CD4-positive, alpha-beta T cell treated with Interleukin-1 beta for 1 hour (primary cell): ENCODE measurements around the gene FILIP1.

Source experiments
- DNase-seq, 2 donors: peaks; one replicate each; pipeline ENCODE4 v3.0.0-alpha.2; 2020 to 2022

Gene FILIP1, protein sequence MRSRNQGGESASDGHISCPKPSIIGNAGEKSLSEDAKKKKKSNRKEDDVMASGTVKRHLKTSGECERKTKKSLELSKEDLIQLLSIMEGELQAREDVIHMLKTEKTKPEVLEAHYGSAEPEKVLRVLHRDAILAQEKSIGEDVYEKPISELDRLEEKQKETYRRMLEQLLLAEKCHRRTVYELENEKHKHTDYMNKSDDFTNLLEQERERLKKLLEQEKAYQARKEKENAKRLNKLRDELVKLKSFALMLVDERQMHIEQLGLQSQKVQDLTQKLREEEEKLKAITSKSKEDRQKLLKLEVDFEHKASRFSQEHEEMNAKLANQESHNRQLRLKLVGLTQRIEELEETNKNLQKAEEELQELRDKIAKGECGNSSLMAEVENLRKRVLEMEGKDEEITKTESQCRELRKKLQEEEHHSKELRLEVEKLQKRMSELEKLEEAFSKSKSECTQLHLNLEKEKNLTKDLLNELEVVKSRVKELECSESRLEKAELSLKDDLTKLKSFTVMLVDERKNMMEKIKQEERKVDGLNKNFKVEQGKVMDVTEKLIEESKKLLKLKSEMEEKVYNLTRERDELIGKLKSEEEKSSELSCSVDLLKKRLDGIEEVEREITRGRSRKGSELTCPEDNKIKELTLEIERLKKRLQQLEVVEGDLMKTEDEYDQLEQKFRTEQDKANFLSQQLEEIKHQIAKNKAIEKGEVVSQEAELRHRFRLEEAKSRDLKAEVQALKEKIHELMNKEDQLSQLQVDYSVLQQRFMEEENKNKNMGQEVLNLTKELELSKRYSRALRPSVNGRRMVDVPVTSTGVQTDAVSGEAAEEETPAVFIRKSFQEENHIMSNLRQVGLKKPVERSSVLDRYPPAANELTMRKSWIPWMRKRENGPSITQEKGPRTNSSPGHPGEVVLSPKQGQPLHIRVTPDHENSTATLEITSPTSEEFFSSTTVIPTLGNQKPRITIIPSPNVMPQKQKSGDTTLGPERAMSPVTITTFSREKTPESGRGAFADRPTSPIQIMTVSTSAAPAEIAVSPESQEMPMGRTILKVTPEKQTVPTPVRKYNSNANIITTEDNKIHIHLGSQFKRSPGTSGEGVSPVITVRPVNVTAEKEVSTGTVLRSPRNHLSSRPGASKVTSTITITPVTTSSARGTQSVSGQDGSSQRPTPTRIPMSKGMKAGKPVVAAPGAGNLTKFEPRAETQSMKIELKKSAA (N-terminal part only)

DNA sequence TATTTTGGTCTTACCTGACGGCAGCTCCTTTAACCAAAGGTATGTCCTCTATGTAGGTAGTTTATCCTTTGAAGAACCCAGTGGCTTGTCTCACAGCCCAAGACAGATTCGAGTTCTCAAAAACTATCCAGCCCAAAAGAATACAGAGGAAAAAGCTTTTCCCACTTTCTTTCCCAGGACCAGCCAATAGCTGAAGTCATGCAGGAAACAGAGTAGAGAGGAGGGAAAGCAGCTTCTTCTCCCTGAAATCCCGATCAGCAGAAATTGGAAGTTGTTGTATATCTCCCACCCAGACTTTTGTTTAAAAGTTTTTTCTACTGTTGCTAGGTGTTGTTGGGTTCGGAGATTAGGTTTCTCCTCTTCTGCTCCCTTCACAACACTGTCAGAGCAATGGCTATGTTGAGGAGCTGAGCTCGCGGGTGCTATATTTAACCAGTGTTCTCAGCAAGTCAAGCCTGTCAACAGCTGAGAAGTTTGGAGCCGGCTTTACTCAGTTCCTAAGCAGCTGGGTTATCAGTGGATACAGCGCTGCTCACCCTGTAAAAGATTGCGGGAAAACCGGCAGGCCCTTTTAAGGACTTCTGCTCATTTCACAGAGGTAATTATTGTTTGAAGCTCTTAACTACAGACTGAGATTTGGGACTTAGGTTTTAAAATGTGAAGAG lies at the start of gene FILIP1:
Gene FILIP1 (minus strand): TSS at position 401 of the 665 bp plus-strand sequence. CDS start 78,828 bp downstream, outside the sequence.
- no peak for DNase-seq

DNA sequence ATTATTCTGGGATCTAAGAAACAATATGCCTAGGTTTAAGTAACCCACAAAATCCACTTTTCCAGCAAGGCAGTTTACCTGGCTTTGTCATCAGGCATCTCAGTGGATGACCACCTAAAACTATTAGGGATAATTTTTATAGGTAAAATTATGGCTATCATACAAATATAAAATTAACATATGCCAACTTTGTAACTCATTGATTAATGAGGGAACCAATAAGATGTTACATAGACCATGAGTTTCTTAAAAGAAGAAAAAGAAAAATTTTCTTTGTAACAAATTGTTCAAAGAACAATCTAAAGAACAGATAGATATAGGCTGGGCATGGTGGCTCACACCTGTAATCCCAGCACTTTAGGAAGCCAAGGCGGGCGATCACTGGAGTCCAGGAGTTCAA lies 49.7 kb upstream of the FILIP1 start:
- no peak for DNase-seq

DNA sequence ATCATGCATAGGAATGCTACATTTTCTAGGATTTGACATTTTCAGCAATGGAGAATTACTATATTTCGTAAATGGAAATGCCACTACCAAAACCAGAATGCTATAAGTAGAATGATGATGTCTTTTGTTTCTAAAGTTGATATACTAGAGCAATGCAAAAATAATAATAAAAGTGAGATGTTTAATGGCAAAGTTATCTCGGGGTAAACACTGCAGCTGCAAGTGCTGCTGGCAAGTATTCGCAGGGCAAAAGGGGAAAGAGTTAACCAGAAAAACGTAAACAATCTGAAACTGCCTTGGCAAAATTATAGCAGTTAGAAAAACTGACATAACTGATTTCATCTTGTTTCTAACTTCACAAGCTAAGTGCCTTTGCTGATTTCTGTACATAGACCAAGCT lies 45.5 kb upstream of the FILIP1 start:
- DNase-seq: no peak

DNA sequence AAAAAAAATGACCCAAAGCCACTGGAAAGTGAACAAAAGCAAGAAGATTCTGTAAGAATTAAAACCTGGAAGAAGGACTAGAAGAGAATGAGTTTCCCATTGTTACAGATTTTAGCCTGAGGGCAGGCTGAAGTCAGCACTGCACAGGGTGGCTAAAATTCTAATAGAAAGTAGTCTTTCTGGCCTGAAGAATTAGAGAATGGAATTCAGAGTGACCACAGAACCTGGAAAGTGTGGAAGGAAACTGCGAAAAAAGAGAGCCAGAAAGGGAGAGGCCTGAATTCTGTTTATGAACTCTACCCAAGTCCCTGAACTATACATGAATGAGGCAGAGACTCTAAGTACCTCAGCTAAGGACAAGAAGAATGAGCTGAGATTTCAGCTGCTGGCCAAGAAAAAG lies 38.9 kb upstream of the FILIP1 start:
- no peak for DNase-seq

DNA sequence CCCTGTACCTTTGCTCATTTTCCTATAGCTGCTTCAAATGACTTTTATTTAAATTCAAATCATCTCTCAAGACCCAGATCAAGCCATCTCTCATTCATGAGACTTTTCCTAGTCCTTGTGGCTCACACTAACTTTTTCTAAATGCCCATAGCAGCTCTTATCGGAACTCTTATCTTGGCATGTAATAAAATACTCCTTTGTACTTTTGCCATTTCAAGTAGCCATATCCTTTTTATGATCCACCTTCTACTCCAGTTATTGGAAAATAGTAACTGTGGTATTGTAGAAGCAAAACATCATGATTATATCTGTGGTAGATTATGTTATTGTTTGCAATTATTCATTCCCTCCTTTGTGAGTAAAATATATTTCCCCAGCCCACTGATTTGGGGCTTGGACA lies 37.6 kb upstream of the FILIP1 start:
- no peak for DNase-seq

DNA sequence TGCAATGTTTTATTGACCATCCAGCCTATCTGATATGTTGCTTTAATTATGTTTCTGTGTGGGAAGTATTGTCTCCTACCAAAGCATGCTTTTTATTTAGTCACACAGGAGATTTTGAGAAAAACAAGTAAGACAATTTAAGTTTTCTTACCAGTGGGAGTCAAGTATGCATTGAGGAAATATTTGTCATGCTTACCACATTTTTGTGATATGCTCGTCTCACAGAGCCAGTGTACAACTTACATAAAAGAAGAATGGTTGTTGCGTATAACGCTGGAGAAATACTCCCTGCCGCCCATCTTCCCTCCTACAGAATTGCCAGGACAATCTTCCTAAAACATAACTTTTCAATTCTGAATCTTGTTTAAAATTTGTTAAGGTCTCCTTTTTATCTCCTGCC lies 37.1 kb upstream of the FILIP1 start:
- no peak for DNase-seq

DNA sequence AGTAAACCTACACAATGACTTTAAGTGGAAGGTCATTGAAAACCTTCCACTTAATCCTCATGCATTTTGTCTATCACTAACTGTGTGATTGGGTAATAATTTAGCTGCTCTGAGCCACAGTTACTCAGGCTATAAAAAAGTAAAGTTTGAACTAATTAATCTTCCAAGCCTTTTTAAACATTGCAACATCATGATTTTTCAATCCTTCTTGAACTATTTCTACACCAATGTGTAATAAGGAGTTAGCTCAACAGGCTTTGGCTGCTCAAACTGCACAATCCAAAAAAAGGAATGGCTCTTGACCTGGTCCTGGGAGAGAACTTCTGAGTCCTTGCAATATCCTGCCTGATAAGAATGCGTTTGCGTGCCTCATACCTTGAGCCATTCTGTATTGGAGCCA lies 34.8 kb upstream of the FILIP1 start:
- DNase-seq: no peak

DNA sequence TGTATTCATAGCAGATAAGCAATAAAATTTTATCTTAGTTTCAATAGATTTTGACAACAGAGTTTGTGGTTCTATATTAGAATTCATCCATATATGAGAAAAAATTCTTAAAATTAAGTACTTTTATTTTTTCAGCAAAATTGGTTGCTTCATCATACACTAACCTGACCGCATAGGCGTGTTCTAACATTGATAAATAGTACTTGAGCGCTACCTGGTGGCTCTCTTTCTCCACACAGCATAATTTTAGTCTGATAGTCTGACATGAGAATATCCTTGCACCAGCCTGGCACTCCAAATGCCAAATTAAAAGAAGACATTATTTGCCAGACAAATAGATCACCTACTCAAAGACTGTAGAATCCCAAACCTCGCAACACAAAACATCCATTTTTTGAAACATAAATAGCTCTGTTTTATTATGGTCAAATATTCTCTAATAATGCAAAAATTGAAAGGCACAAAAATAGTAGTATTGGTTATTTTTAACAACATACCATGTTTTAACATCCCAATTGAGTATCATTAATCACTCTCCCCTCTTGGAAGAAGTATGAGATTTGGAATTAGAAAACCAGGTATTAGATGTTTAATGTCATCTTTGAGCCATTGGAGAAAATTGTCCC lies 33.0 kb upstream of the FILIP1 start:
- peak; percentile 35 to 68 for DNase-seq

DNA sequence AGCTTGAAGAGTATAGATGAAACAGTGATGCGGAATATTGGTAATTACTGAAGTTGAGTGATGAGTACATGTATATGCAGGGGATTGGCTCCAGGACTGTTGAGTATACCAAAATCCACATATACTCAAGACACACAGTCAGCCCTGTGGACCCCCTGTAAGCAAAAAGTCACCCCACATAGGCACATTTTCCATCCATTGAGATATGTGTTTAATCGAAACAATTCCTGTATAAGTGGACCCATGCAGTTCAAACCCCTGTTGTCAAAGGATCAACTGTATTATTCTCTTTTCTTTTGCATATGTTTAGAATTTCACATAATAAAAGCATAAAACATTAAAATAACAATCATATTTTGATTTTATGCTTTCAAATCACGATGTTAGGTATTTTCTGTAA lies 32.1 kb upstream of the FILIP1 start:
- DNase-seq: no peak

DNA sequence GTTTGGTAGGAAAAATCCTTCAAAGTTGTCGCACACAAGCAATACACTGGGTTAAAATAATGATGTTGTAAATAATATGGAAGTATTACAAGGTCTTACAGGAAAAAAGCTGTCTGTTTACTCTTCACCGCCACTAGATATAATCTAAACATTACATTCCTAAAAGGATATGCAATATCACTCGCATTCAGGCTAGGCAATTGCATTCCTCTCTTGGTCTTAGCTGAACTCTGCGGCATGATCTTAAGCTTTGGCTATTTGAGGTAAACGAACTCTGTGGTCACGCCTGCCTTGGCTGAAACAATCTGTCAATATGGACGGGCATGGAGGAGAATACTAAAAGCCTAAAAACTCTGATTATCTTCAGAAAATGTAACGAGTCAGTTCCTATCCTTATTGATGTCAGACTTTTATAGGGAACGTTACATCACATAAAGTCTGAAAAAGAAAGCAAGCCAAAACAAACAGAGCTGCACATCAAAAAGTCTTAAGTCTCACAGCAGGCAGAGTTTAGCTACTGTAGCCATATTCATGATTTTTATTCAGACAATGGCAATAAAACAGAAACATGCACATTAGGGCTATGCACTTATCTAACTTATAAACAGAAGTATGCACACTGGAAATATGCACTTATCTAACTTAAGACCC lies 30.8 kb upstream of the FILIP1 start:
- DNase-seq: no peak

DNA sequence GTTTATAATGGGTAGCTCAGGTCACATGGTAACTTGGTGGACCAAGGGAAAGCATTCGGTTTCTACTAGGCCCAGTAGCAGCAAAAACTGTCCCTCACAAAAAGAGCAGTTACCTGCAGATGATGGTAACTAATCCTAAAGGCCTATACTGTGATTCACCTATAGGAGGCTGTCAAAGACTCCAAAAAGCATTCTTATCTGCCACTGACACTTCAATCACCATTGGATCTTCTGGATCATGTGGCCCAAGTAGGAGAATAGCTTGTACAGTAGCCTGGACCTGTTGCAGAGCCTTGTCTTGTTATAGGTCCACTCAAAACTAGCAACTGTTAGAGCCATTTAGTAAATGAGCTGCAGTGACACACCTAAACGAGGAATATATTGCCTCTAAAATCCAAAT lies 23.2 kb upstream of the FILIP1 start:
- DNase-seq: no peak

DNA sequence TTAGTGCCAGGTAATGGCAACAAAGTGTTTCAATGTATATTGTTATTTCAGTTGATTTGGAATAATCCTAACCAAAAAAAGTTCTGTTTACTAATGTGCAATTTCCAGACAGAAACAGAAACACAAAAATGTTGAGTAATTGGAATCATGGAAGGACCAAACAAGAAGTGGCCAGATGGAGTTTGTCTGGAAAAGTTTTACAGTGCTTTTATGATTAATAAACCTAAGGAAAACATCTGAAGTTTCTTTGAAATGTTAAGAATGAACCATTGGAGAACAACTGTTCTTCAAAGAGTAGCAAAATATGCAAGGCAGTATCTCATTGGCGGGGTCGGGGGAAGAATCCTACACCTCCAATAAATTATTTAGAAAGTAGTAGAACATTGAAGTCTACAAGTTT lies 19.0 kb upstream of the FILIP1 start:
- no peak for DNase-seq

DNA sequence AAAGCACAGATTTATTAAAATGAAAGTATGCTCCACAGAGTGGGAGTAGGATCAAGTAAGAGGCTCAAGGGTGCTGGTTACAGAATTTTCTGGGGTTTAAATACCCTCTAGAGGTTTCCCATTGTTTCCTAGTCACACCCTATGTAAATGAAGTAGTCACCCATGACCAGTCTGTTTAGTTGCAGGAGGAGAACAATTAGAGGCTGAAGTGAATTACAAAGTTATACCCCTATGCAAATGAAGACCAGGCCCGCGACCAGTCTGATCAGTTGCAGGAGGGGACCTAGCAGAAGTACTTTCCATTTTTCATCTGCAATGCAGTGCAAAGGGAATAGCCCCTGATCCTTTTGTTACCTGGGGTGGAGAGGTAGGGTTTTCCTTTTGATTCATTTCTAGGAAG lies 11.8 kb upstream of the FILIP1 start:
- no peak for DNase-seq

DNA sequence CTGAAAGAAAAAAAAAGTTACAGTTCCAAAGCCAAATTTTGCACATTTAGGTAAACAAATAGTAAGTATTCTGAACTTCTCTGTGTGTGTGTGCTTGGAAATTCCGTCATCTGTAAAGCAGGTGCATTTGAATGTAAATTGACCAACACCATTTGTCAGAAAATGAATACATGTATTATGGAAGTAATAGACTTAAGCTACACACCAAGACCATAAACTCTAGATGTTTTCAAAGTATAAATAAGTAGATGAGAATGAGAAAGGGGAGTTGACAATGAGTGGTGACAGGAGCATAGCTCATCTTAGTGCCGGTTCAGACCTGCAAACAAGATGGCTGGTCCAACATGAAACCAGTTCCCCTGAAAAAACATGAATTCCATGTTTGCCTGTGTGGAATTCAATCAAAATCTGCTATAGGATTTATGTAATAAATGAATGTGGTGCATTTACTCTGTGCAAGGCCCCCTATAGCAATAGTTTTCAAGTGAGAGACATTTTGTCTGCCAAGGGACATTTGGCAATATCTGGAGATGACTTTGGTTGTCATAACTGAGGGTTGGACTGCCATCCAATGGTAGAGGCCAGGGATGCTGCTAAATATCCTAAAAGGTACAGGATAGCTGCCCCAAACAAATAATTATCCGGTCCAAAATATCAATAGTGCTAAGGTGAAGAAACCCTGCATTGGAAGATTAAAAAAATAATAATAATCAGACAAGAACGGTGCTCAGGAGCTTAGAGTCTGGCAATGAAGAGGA lies 11.0 kb upstream of the FILIP1 start:
- DNase-seq: no peak

DNA sequence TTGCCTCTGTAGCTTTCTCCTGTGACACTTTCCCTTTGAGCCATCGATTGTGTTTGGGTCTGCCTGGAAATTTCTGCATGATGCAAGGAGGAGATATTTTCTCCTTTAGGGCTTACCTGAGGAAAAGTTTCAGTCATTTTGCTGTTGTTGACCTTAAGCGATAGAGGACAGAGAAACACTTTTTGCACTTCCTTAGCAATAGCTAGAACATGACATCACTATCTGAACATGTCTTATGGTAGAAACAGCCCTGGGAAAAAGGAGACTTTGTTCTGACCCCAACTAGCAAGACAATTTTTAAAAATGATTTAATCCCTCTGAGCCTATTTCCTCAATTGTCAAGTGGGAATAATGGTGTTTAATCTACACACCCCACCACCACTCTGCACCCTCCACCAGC lies 9.7 kb upstream of the FILIP1 start:
- no peak for DNase-seq

DNA sequence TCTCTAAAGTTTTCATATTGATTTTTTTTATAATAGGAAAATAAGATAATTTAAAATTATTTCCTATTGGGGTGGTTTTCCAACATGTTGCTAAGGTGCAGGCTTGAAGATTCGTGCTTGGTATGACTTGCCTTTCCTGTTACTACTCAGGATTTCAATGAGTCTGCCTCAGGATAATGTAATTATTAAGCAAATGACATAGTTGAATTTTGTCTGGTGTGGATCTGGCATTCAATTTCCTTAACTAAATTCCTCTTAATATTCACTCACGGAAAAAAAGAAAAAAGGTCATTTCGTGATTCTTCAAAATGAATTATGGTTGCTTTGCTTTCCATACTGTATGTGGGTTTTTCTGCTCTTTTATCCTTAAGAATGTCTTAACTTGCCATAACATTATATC lies 9.3 kb upstream of the FILIP1 start:
- no peak for DNase-seq

DNA sequence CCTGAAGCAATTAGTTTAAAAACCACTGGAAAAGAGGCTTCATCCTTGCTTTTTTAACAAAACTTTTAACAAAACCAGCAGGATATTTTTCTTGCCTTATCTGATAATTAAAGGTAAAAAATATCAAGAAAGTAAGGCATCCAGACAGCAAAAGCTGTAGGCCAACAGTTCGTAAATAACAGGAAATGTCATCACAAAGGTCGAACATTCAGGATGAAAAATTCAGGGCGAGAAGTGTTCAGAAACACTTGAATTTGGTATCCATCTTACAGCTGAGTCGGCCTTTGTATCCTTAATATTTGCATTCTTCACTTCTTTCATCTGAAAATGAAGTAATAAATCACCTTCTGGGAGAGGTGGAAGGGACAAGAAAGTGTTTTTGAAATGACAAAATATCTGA lies 8.2 kb upstream of the FILIP1 start:
- no peak for DNase-seq

DNA sequence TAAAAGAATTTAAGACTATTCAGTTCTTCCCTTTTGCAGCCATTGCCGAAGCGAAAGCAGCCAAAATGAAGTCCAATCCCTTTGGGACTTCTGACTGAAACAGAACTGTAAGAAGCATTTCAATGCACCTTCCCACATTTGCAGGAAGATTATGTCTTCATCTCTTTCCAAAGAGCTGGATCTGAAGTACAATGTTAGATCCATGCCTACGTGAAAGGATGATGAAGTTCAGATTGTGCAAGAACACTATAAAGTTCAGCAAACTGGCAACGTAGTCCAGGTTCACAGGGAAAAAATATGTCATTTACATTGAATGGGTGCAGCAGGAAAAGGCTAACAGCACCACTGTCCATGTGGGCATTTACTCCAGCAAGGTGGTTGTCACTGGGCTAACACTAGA lies 6.0 kb upstream of the FILIP1 start:
- no peak for DNase-seq

DNA sequence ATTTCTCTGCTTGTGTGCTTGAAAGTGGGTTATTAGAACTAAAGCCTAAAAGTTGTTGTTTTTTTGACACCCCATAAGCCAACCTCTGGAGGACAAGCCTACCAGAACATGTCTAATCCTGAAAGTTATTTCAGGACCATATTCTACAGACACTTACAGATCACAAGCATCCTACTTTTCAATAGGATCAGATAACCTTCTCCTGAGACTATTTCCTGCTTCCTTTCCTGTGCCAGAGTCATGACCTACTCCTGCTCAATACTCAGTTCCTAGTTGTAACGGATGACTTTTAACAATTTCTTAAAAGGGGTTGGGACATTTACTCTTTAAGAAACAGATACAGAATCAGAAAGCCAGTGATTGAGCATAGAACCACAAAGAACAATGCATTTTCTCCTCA lies 5.3 kb upstream of the FILIP1 start:
- no peak for DNase-seq

DNA sequence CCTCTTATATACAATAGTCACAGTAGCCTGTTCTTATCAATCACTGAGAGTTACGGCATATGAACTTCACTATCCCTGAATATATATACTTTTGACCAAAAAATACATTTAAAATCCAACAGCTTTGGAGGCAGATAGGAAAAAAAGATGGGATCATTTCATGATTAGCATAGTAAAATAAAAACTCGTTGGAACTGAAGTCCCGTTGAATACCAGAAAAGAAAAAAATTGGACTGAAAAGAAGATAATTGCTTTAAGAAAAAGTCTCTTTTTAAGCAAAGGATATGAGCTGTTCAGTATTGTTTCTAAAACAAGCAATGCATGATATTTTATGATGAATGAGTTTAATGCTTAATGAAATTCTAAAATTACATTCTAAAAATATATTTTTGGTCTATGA lies 4.4 kb upstream of the FILIP1 start:
- DNase-seq: no peak

DNA sequence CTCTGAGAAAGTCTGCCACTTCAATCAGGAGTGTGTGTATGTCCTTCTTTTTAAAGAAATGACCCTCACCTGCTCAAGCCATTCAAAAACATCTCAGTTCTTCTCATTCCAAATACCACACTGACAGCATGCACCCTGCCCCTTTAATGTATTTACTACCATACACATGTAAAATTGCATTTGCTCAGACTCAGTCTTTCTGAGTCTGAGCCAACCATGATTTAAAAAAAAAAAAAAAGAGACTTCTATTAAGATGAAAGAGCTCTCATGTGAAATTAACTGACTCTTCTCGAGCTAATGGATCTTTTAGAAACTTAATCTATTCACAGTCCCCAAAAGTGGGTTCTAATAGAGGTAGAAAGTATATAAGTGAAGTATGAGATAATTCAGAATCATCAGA lies 1.4 kb upstream of the FILIP1 start:
- no peak for DNase-seq
